ENCODE results near the gene UGT3A1.

DNA sequence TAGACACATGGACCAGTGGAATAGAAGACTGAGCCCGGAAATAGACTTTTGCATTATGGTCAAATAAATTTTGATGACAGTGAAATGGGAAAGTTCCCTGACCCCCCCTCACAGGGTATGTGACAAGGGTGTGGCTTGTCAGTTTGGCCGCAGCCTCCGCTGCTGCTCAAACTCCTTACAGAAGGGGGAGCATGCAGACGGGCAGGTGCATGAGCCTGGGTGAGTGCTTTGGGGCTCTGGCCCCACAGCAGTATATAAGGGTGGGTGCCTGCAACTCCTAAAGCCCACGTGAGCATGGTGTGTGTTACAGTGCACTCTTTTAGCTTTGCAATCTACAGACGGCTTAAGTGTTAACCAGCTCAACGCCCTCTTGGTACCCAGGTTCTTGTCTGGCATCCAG, 30.9 kb downstream of the UGT3A1 start:
- TF ChIP-seq GATA2 (IDR thresholded peaks at IDR 0.05; ENCODE audit: low read depth, low read length) = no peak
- TF ChIP-seq GATA3 (IDR thresholded peaks at IDR 0.05; ENCODE audit: low read depth, low read length) = no peak

Measured in SH-SY5Y (cell line).